Gastrocnemius medialis (tissue), 4 donors: ENCODE measurements around the gene TMEM269. TPM values are rescaled to one million over a fixed set of nuclear protein-coding genes. Genes with fewer than 3 reads are reported as not detected.

Source experiments
- ATAC-seq, 2 donors: fragments of 150-250 bp; one replicate each; pipeline ENCODE4 v1.9.1; 2016
- DNase-seq, 2 donors: peaks; one replicate each; pipeline ENCODE4 v3.0.0-alpha.2; 2019
- H3K27ac ChIP-seq, 4 donors: fragments of 200-600 bp; sonication (generic); 1 replicate in 1 of 4; 2 replicates in 3 of 4; pipeline ENCODE4 v1.5.1; 2016 to 2018; ENCODE audit warnings: mild to moderate bottlenecking in 2 of 4, moderate library complexity in 1 of 4
- H3K27me3 ChIP-seq, 3 donors: fragments of 200-600 bp; sonication (generic) in 2 of 3; 1 replicate in 1 of 3; 2 replicates in 2 of 3; pipeline versions ENCODE4 v1.5.1 to v1.6.0; 2016 to 2019; ENCODE audit warnings: mild to moderate bottlenecking in 1 of 3, moderate library complexity in 1 of 3
- H3K36me3 ChIP-seq, 2 donors: fragments of 200-600 bp; sonication (generic) in 1 of 2; one replicate each; pipeline ENCODE4 v1.5.1; 2017 to 2018
- H3K4me1 ChIP-seq, 2 donors: fragments of 200-600 bp; sonication (generic) in 1 of 2; one replicate each; pipeline ENCODE4 v1.5.1; 2016 to 2017; ENCODE audit warnings: mild to moderate bottlenecking in 2 of 2
- H3K4me3 ChIP-seq, 4 donors: fragments of 200-600 bp; sonication (generic) in 3 of 4; 1 replicate in 1 of 4; 2 replicates in 3 of 4; pipeline ENCODE4 v1.5.1; 2016 to 2019; ENCODE audit warnings: mild to moderate bottlenecking in 2 of 4
- H3K9me3 ChIP-seq, 3 donors: fragments of 200-600 bp; sonication (generic) in 2 of 3; 1 replicate in 1 of 3; 2 replicates in 2 of 3; pipeline ENCODE4 v1.5.1; 2016 to 2019
- POLR2A ChIP-seq, 2 donors: fragments of 450-650 bp; IDR thresholded peaks; one replicate each; pipeline ENCODE4 v1.6.1; 2017; ENCODE audit warnings: antibody characterized with exemption in 2 of 2, mild to moderate bottlenecking in 2 of 2, moderate library complexity in 2 of 2
- in situ Hi-C, 4 donors: fragments of 200-750 bp; cut with MboI; loops; one replicate each; pipeline versions ENCODE4 v1.15.0 to v1.8.0; 2017; ENCODE audit warnings: low sequenced_read_pairs in 4 of 4
- intact Hi-C: fragments of 100-400 bp; cut with DNase I; formaldehyde crosslinking; loops from one replicate; pipeline ENCODE4 v1.15.1; 2023; ENCODE audit warnings: low total_unique reads
- total RNA-seq, 4 donors: library from RNA; depleted of rRNA; stranded (reverse); fragments of >200 nt; gene quantifications; one replicate each; pipeline versions ENCODE4 v1.1.0 to v1.2.3, GENCODE V29; 2016
- TF ChIP-seq, protein P1 (sequence below), 5 experiments: fragments of 450-650 bp in 3 of 5; fragments of 200-600 bp in 2 of 5; sonication (generic) in 2 of 5; IDR thresholded peaks in 4 of 5; conservative IDR thresholded peaks in 1 of 5; 1 replicate in 4 of 5; 2 replicates in 1 of 5; pipeline ENCODE4 v1.5.1; 2016 to 2019; ENCODE audit warnings: antibody characterized with exemption in 5 of 5, mild to moderate bottlenecking in 3 of 5, moderate library complexity in 3 of 5

Gene TMEM269
- total RNA-seq, 4 donors from 2014 or later, result 0.19 to 0.25 TPM; not detected in 2

- DNase-seq (no peak), ATAC-seq (no peak)
- no peaks in the 10 kb centered on the region for H3K27me3 ChIP-seq
- peaks cover 0 to 20% of the 10 kb centered on the region in 2 donors for H3K36me3 ChIP-seq
- H3K9me3 ChIP-seq, result no peaks in the 10 kb centered on the region
- intact Hi-C loops, result loop anchor here (10.0 kb wide), 1 partner anchor 598 kb away; no protein-coding TSS in a partner anchor
- in situ Hi-C loops, result loop anchor here in 3 of 4 donors (10.0 to 25.0 kb wide), 4 partner anchors 158 to 605 kb away; no protein-coding TSS in a partner anchor
- H3K4me1 ChIP-seq, result no peaks in the 10 kb centered on the region
- H3K4me3 ChIP-seq, result no peak overlapping the region
- H3K27ac ChIP-seq, result no peak overlapping the region
- TF ChIP-seq POLR2A (IDR thresholded peaks at IDR 0.05), result no peak
- TF ChIP-seq, protein P1, sequence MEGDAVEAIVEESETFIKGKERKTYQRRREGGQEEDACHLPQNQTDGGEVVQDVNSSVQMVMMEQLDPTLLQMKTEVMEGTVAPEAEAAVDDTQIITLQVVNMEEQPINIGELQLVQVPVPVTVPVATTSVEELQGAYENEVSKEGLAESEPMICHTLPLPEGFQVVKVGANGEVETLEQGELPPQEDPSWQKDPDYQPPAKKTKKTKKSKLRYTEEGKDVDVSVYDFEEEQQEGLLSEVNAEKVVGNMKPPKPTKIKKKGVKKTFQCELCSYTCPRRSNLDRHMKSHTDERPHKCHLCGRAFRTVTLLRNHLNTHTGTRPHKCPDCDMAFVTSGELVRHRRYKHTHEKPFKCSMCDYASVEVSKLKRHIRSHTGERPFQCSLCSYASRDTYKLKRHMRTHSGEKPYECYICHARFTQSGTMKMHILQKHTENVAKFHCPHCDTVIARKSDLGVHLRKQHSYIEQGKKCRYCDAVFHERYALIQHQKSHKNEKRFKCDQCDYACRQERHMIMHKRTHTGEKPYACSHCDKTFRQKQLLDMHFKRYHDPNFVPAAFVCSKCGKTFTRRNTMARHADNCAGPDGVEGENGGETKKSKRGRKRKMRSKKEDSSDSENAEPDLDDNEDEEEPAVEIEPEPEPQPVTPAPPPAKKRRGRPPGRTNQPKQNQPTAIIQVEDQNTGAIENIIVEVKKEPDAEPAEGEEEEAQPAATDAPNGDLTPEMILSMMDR (IDR thresholded peaks at IDR 0.05 in 4 of 5, conservative IDR thresholded peaks at IDR 0.05 in 1 of 5), result no peak
Observed at GRCh38 chr1:42742617-42743316, 42.0 kb upstream of the TMEM269 start.

GRCh38 chr1:42743317-42744147, 41.3 kb upstream of the TMEM269 start:
- TF ChIP-seq POLR2A (IDR thresholded peaks at IDR 0.05), result no peak
- TF ChIP-seq, protein P1 (IDR thresholded peaks at IDR 0.05 in 4 of 5, conservative IDR thresholded peaks at IDR 0.05 in 1 of 5), result no peak
- Histone ChIP-seq H3K9me3 (no peaks in the 10 kb centered on the region), H3K27me3 (no peaks in the 10 kb centered on the region), H3K36me3 (peaks cover 0 to 28% of the 10 kb centered on the region in 2 donors), H3K4me3 (no peak overlapping the region), H3K4me1 (no peaks in the 10 kb centered on the region), H3K27ac (no peak overlapping the region)
- no peak for DNase-seq
- in situ Hi-C loops, result loop anchor here in 3 of 4 donors (10.0 to 25.0 kb wide), 4 partner anchors 159 to 606 kb away; no protein-coding TSS in a partner anchor
- intact Hi-C loops, result loop anchor here (10.0 kb wide), 1 partner anchor 599 kb away; no protein-coding TSS in a partner anchor
- no peak for ATAC-seq

DNA sequence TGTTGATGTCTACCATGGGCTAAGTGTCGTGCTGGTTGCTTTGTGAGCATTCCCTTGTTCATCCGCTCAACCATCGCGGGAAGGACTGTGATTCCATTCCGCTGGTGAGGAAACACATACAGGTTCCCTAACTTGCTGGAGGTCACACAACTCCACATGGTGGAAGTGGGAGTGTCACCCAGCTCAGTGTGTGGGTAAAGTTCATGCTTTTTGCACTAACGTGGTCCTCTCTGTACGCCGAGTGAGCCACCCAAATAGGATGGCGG, 40.7 kb upstream of the TMEM269 start:
- ATAC-seq (no peak), DNase-seq (no peak)
- no peaks in the 10 kb centered on the region for H3K9me3 ChIP-seq
- intact Hi-C loops, result loop anchor here (10.0 kb wide), 1 partner anchor 599 kb away; no protein-coding TSS in a partner anchor
- no peak overlapping the region for H3K27ac ChIP-seq
- no peaks in the 10 kb centered on the region for H3K27me3 ChIP-seq
- in situ Hi-C loops, result loop anchor here in 3 of 4 donors (10.0 to 25.0 kb wide), 4 partner anchors 159 to 607 kb away; no protein-coding TSS in a partner anchor
- H3K4me3 ChIP-seq, result no peak overlapping the region
- no peaks in the 10 kb centered on the region for H3K4me1 ChIP-seq
- TF ChIP-seq, protein P1 (IDR thresholded peaks at IDR 0.05 in 4 of 5, conservative IDR thresholded peaks at IDR 0.05 in 1 of 5), result no peak
- no peak for TF ChIP-seq POLR2A (IDR thresholded peaks at IDR 0.05)
- peaks cover 0 to 32% of the 10 kb centered on the region in 2 donors for H3K36me3 ChIP-seq

DNA sequence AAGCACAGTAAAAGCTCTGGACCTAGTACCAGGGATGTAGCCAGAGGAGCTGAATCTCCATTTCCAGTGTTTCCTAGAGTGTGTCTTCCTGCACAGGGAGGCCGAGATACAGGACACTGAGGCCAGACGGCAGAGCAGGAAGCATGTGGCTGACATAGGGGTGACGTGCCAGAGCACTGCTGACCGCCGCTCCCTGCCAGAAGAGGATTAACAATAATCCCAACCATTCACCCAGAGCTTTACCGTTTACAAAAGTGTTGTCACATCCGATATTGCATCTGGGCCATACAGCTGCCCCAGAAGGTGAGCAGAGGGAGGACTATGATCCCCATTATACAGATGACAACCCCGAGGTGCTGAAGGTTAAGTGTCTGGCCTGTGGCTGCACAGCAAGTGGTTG, 38.9 kb upstream of the TMEM269 start:
- ATAC-seq (no peak), DNase-seq (no peak)
- Histone ChIP-seq H3K4me1 (no peaks in the 10 kb centered on the region), H3K4me3 (no peak overlapping the region), H3K27ac (no peak overlapping the region), H3K36me3 (peaks cover 0 to 44% of the 10 kb centered on the region in 2 donors), H3K27me3 (no peaks in the 10 kb centered on the region), H3K9me3 (no peaks in the 10 kb centered on the region)
- intact Hi-C loops (loop anchor here (10.0 kb wide), 1 partner anchor 601 kb away; no protein-coding TSS in a partner anchor), in situ Hi-C loops (loop anchor here in 3 of 4 donors (10.0 to 25.0 kb wide), 4 partner anchors 161 to 609 kb away; no protein-coding TSS in a partner anchor)
- TF ChIP-seq, protein P1 (IDR thresholded peaks at IDR 0.05 in 4 of 5, conservative IDR thresholded peaks at IDR 0.05 in 1 of 5), result no peak
- no peak for TF ChIP-seq POLR2A (IDR thresholded peaks at IDR 0.05)
